Breast epithelium (tissue), 3 donors: ENCODE results near the gene PRKX.

ENCODE experiments used
- CTCF ChIP-seq, 3 donors: fragments of 450-650 bp; IDR thresholded peaks; one replicate each; pipeline ENCODE4 v1.5.1; 2016 to 2017; ENCODE audit warnings: antibody characterized with exemption in 3 of 3, mild to moderate bottlenecking in 3 of 3, moderate library complexity in 3 of 3
- POLR2A ChIP-seq: fragments of 450-650 bp; IDR thresholded peaks from one replicate; pipeline ENCODE4 v1.6.1; 2016; ENCODE audit warnings: antibody characterized with exemption, mild to moderate bottlenecking, moderate library complexity
- POLR2AphosphoS5 ChIP-seq, 3 donors: sonication (generic); formaldehyde crosslinking; IDR thresholded peaks; one replicate each; pipeline ENCODE4 v1.6.1; 2017; ENCODE audit warnings: antibody characterized with exemption in 3 of 3

- no peak for TF ChIP-seq CTCF (IDR thresholded peaks at IDR 0.05)
- no peak for TF ChIP-seq POLR2A
- TF ChIP-seq POLR2AphosphoS5 (IDR thresholded peaks at IDR 0.05): no peak
These were observed 131.0 kb downstream of the PRKX start for GRCh38 chrX:3582451-3582850.
